D341Med (cell line): ENCODE measurements around the gene WBP1.
A peak's percentile ranks its signal among the peaks of the same experiment; 100 is the strongest.

Experiments
- DNase-seq: peaks from one replicate; pipeline ENCODE4 v3.0.0; 2012; ENCODE audit warnings: low spot score

The WBP1 gene

DNA sequence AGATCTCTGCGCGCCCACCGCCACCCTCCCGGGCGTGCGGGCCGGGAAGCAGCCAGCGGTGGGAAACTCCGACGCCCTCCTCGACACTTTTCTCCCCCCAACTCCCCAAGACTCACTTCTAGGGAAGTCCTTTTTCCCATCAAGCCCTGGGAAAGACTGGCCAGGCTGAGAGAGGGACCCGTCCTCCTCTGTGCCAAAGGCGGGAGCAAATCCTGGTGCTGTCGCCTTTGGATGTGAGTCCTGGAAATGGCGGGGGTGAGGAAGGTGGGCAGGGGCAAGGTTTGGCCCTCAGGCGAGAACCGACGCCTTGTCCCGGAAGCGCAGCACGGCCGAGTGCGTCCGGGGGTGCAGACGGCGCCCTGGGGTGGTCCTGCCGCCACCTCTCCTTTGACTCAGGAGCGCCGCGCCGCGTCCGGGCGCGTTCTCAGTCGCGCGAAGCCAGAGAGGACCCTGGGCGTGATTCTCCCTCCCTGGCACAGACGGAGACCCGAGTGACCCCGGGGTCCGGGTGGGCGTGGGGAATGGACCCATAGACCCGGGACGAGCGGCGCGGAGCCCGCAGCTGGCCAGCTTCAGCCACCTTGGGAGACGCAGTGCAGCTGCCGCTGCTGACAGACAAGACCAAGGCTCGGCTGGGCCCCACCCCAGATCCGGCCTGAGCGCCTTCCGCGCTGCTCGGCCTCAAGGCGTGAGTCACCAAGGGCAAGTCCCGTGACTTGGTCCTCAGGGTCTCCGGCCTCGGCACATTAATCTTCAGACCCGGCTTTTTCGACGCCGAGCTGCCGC, 44.7 kb downstream of the WBP1 start:
- DNase-seq, result no peak

DNA sequence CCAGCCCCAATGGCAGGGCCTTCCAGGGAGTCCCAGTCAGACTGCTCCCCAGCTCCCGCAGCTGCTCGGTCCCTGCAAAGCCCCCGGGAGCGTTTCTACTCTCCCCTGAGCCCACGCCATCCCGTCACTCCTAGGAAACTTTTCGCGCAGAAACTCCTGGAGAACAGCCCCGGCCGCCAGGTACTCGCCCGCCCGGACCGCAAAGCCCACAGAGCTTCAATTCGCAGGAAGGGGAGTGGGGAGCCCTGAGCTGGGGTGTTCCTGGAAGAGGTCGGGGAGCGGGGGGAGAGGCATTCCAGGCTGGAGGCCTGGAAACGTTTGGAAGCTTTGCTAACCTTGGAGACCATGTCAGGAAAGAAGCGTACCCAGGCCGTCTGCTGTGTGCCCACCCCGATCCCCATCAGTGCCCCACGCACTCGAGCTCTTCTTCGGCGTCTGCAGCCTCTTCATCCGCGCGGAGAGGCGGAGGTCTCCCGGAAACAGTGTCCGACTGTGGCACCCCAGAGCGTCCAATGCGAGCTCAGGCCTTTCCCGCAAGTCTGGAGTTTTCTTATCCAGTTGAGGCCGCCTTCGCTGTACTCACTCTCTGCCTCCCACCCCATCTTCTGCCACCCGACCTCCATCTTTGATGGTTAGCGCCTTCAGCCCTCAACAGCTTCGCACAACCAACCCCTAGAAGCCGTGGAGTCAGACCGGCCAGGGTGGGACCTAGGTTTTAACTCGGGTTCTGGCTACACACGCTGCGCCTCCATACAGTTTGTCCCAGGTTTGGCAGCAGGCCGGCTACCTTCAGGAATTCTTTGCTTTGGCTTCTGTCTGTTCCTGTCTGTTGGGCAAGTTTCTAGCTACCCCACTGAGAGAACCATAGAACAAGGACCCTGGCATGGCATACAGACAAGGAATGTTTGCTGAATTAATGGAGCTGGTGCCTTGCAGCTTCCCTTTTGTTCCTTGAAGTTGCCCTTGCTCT, 45.6 kb downstream of the WBP1 start:
- no peak for DNase-seq

DNA sequence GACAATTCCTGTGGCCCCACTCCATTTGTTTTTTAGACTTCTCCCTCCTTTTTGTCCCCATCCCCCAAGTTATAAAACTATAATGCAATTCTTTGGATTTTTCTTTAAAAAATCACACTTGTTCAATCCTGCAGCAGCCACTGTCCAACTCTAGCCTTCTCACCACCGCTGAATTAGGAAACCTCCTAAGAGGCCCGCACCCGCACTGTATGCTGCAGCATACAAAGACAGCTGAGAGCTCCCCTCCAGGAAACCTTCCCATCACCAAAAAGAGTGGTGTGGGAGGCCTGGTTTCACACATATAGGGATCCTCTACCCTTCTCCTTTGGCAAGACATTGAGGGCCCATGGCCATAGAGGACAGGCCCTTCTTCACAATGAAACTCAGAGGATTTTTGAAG, 46.4 kb downstream of the WBP1 start:
- DNase-seq, result no peak

GRCh38 chr2:74505448-74506246, 47.4 kb downstream of the WBP1 start:
- DNase-seq, result no peak

DNA sequence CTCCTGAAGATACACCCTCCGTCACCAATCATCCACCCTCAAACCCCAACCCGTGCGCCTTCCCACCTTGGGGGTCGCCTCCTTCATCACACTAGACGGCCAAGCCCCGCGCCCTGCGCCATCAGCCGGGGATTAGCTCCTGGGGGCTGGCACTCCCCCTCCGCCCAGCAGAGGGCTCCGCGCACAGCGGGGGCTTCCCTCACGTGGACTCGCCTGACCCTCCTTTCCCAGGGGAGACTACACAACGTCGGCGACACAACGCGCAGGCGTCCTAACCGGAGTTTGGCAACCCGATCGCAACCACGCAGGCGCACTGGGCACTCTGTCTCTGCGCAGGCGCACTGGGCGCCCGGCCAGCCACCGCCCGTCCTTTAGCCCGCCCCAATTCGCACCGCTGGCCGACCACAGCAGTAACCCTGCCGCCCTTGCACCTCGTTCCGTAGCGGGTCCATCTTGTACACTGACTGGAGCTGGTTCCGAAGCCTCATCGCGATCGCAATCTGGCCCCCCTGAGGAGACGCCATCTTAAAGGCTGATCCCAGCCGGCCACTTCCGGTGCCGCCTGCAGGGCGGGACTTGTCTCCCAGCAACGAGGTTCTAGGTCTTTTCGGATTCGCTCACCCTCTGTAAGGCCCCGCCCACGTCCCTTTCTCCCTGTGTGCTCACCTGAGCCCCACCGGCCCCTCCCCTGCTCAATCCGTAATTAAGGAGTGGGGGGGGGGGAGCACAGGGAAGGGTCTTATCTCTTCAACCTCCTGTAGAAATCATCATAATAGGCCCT, 49.1 kb downstream of the WBP1 start, which contains the start of gene PCGF1:
Gene PCGF1 (minus strand): TSS at position 551 of the 781 bp plus-strand sequence. CDS start 27 bp downstream, at position 524.
- peak; percentile 94 for DNase-seq

DNA sequence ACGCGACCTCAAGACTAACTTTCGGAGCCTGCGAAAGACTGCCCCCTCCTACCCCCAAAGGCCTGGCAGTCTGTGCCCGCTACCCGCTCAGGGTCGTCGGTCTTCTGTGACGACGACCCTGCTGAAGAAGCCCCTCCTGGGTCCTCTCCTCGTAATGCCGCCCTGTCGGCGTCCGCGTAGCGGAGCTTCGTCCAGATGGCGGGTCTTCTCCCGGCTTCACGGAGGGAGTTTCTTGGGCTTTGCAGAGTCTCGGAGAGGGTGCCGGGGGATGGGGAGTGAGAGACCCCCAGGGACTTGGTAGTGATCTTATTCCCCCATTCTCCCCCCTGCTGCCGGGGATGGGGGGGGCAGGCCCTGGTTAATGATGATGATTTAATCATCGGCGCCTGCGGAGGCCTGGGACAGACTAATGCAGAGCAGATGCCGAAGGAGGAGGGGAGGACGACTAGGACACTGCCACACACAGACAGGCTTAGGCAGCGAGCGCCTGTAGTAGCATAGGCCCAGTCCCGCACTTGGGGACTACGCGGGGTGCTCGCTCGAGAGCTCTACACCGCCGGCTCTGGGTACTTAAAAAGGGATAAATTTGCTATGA, 49.8 kb downstream of the WBP1 start:
- DNase-seq, result peak; percentile 79

DNA sequence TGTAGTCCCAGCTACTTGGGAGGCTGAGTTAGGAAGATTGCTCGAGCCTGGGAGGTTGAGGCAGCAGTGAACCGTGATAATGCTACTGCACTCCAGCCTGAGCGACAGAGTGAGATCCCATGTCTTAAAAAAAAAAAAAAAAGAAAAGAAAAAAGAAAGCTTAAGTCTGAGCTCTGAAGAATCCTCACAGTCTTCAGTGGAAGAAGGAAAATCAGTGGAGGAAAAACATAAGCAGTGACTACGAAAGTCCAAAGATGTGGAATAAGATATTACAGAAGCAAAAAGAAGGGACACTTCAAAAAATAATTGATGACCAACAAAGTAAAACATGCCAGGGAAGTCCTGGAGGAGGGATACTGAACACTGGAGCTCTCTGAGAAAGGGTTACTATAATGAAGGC, 52.0 kb downstream of the WBP1 start:
- no peak for DNase-seq
